ENCODE measurements around the gene SLITRK6. TPM values are rescaled to one million over a fixed set of nuclear protein-coding genes. Genes with fewer than 3 reads are reported as not detected.
A peak's percentile ranks its signal among the peaks of the same experiment; 100 is the strongest.

Gene SLITRK6
- total RNA-seq, 1 experiment from 2014 or later, result 1.3 TPM

DNA sequence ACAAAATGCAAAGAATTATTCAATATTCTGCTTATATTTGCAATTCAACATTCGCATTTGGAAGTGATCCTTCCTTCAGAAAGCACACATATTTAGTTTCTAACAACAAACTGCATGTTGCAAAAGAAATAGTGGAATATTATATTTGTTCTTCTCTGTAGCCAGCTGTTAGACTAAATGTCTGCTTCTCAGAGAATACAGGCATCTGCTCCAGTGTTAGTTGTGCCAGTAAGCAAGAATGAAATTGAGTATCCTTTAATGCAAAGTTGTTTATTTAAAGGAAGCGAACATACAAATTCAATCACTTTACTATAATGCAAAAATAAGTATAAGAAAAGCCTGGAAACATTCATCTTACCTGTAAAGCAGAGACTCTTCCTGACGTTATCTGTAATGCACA lies 663 bp downstream of the SLITRK6 start:
- ChIA-PET CTCF (no interaction called here), POLR2A (ENCODE audit: low non-redundant PET) (no interaction called here)
- no TSS peak for BruUV-seq (replicated peaks)
- Histone ChIP-seq H3K4me1 (ENCODE audit: insufficient read depth, low read length, poor library complexity, severe bottlenecking) (no peaks in the 10 kb centered on the region), H3K36me3 (ENCODE audit: insufficient read depth, low read length, poor library complexity, severe bottlenecking) (no peaks in the 10 kb centered on the region), H3K27ac (ENCODE audit: low read depth, low read length, poor library complexity, severe bottlenecking) (no peak overlapping the region), H3K27me3 (replicated peaks; ENCODE audit: insufficient read depth, low read depth, low read length, poor library complexity) (no peaks in the 10 kb centered on the region), H3K4me3 (ENCODE audit: low read depth, low read length, poor library complexity, severe bottlenecking) (peak overlapping the region; percentile 28), H3K9me3 (ENCODE audit: low read depth, low read length, poor library complexity, severe bottlenecking) (no peaks in the 10 kb centered on the region)
- no peak for TF ChIP-seq EZH2 (IDR thresholded peaks at IDR 0.05; ENCODE audit: borderline replicate concordance, low read depth, low read length, poor library complexity, severe bottlenecking)
- TF ChIP-seq, protein P1, sequence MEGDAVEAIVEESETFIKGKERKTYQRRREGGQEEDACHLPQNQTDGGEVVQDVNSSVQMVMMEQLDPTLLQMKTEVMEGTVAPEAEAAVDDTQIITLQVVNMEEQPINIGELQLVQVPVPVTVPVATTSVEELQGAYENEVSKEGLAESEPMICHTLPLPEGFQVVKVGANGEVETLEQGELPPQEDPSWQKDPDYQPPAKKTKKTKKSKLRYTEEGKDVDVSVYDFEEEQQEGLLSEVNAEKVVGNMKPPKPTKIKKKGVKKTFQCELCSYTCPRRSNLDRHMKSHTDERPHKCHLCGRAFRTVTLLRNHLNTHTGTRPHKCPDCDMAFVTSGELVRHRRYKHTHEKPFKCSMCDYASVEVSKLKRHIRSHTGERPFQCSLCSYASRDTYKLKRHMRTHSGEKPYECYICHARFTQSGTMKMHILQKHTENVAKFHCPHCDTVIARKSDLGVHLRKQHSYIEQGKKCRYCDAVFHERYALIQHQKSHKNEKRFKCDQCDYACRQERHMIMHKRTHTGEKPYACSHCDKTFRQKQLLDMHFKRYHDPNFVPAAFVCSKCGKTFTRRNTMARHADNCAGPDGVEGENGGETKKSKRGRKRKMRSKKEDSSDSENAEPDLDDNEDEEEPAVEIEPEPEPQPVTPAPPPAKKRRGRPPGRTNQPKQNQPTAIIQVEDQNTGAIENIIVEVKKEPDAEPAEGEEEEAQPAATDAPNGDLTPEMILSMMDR (conservative IDR thresholded peaks at IDR 0.05; ENCODE audit: low read depth, low read length), result no peak
- intact Hi-C loops (cut with micrococcal nuclease; ENCODE audit: unreplicated experiment), result no loop called here
- DNase-seq (ENCODE audit: low spot score), result no peak

DNA sequence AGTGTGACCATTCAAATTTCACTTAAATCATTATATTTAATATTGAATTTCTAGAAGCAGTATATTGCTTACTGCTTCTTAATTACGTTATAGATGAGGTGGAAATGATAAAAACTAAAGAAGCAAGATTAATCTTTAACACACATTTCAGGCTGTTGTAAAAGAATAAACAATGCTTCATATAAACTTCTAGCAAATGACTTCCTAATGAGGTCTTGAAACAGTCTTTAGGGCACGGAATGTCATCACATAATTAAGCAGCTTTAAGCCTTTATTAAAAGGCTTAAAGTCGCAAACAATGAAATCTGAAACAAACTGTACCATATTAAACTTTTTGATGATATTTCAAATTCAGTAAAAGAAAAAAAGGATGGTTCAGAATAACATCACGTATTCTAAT lies 1.9 kb downstream of the SLITRK6 start:
- Histone ChIP-seq H3K9me3 (ENCODE audit: low read depth, low read length, poor library complexity, severe bottlenecking) (no peaks in the 10 kb centered on the region), H3K27ac (ENCODE audit: low read depth, low read length, poor library complexity, severe bottlenecking) (no peak overlapping the region), H3K27me3 (replicated peaks; ENCODE audit: insufficient read depth, low read depth, low read length, poor library complexity) (no peaks in the 10 kb centered on the region), H3K4me3 (ENCODE audit: low read depth, low read length, poor library complexity, severe bottlenecking) (peak overlapping the region; percentile 28), H3K36me3 (ENCODE audit: insufficient read depth, low read length, poor library complexity, severe bottlenecking) (no peaks in the 10 kb centered on the region), H3K4me1 (ENCODE audit: insufficient read depth, low read length, poor library complexity, severe bottlenecking) (no peaks in the 10 kb centered on the region)
- DNase-seq (ENCODE audit: low spot score), result no peak
- intact Hi-C loops (cut with micrococcal nuclease; ENCODE audit: unreplicated experiment), result no loop called here
- POLR2A ChIA-PET (ENCODE audit: low non-redundant PET), result no interaction called here
- BruUV-seq (replicated peaks), result no TSS peak
- TF ChIP-seq, protein P1 (conservative IDR thresholded peaks at IDR 0.05; ENCODE audit: low read depth, low read length), result no peak
- TF ChIP-seq EZH2 (IDR thresholded peaks at IDR 0.05; ENCODE audit: borderline replicate concordance, low read depth, low read length, poor library complexity, severe bottlenecking), result no peak
- CTCF ChIA-PET, result no interaction called here

DNA sequence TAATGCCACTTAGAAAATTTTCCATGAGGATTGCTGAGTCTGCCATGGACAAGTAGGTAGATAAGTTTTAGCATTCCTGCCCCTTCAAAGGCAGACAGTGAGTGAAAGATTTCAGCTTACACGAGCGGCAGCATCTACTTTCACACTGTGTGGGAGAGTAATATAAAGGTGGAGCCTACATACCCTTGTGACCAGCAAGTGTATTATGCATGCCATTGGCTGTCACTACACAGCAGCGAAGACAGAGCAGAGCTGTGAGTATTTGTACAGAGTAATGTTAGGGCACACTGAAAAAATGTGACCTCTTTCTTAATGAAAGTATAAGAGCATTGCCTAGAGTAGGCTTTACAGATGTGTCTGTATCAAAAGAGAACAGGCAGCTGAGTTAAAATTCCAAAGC lies 14.0 kb downstream of the SLITRK6 start:
- BruUV-seq (replicated peaks), result no TSS peak
- Histone ChIP-seq H3K4me1 (ENCODE audit: insufficient read depth, low read length, poor library complexity, severe bottlenecking) (no peaks in the 10 kb centered on the region), H3K27ac (ENCODE audit: low read depth, low read length, poor library complexity, severe bottlenecking) (no peak overlapping the region), H3K27me3 (replicated peaks; ENCODE audit: insufficient read depth, low read depth, low read length, poor library complexity) (no peaks in the 10 kb centered on the region), H3K9me3 (ENCODE audit: low read depth, low read length, poor library complexity, severe bottlenecking) (no peaks in the 10 kb centered on the region), H3K4me3 (ENCODE audit: low read depth, low read length, poor library complexity, severe bottlenecking) (no peak overlapping the region), H3K36me3 (ENCODE audit: insufficient read depth, low read length, poor library complexity, severe bottlenecking) (no peaks in the 10 kb centered on the region)
- ChIA-PET CTCF (no interaction called here), POLR2A (ENCODE audit: low non-redundant PET) (no interaction called here)
- TF ChIP-seq, protein P1 (conservative IDR thresholded peaks at IDR 0.05; ENCODE audit: low read depth, low read length), result no peak
- TF ChIP-seq EZH2 (IDR thresholded peaks at IDR 0.05; ENCODE audit: borderline replicate concordance, low read depth, low read length, poor library complexity, severe bottlenecking), result no peak
- intact Hi-C loops (cut with micrococcal nuclease; ENCODE audit: unreplicated experiment), result no loop called here
- no peak for DNase-seq (ENCODE audit: low spot score)

Measured in A673 (cell line).